GM19468 (cell line): ENCODE results near the gene CHTOP.

Experiments
- ATAC-seq: cut with Tn5 transposase; IDR thresholded peaks from one replicate; pipeline ENCODE4 v1.9.1; 2021; ENCODE audit warnings: mild to moderate bottlenecking, moderate library complexity, moderate number of reproducible peaks; ENCODE audit not compliant: unreplicated experiment; ENCODE audit errors: extremely low read depth

The CHTOP gene

DNA sequence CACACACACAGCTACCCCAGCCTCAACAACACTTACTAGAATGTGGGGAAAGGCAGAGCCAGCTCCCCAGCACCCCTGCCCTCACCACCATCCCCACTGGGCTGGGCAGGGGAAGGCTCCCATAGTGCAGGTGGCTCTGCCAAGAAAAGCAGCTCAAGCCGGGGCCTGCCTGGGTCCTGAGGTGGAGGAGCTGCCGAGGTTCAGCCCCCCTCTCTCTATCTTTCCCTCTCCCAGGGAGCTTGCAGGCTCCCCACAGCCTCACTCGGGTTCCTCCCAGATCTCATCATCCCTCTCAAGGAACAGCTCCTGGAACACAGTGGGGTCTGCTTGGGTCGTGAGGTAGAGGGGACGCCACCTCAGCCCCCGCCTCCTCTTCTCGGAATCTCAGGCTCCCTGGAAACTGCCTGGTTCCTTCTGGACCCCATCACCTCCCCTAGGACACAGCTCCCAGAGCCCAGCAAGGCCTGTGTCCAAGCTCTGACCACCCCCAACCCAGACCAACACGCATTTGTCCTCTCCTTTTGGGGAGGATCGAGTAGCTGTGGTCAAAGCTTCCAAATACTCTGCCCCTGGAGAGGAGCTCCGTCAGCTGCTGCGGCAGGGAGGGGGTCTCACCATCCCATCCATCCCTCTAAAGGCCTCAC, 21.6 kb upstream of the CHTOP start:
- ATAC-seq = no peak

DNA sequence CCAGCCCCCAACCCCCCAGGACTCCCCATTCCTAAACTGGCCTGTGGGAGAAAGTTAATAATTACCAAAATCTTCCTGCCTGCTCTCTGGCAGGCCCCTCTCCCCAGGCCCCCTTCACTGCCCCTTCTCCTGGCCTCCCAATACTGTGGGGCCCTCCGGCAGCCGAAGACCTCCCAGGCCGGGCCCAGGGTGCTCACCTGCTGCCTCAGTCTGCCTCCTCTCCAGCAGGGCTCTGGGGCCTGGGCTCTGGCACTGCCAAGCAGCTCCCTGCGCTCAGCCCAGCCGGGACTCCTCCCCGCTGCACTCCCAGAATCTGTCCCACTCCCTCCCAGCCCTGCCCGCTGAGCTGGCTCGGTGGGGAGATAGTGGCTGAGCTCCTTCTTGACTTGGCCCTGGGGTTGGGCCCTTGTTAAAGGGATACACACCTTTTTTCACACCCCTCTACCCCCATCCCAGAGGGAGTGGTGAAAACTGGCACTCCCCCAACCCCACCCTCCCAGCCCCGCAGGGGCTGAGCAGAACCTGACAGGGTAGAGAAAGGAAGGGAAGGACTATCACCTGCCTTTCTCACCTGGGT, 21.0 kb upstream of the CHTOP start, which contains the start of gene S100A16:
Gene S100A16 (minus strand): TSS at position 383 of the 577 bp plus-strand sequence. CDS start 4,986 bp downstream, outside the sequence.
- no peak for ATAC-seq

DNA sequence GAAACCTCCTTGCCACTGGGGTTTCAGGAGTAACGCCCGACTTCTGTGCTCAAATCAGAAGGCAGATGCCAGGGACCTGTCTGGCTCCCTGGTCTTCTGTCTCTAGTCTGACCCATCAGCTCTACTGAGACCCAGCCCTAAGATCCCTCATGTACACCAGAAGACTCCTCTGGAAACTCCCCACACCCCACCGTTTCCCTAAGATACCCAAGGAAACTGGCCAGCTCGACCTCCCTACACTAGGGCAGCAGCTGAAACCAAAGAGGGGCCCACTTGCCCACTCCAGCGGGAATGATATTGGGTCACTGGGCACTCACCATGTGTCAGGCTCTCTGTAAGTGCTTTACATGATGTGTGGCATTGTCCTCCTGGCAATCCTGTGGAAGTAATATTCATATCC, 20.5 kb upstream of the CHTOP start:
- no peak for ATAC-seq

DNA sequence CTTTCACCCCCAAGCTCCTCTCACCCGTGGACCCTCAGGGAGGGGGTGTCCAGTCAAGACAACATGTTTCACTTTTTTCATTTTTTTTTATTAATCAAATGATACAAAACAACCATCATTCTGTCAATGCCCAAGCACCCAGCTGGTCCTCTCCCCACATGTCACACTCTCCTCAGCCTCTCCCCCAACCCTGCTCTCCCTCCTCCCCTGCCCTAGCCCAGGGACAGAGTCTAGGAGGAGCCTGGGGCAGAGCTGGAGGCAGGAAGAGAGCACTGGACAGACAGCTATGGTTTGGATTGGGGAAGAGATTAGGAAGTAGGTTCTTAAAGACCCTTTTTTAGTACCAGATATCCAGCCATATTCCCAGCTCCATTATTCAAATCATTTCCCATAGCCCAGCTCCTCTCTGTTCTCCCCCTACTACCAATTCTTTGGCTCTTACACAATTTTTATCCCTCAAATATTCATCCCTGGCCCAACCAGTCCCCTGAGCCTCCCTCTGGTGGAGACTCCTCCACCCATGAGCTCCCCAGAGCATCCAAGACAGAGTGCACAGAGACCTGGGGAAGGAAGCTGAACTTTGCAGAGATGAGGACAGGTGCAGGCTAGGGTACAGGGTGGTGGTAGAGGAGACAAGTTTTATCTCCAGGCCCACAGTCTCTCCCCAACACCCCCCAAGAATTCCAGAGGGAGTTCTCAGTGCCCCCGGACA, 19.5 kb upstream of the CHTOP start:
- ATAC-seq = no peak

DNA sequence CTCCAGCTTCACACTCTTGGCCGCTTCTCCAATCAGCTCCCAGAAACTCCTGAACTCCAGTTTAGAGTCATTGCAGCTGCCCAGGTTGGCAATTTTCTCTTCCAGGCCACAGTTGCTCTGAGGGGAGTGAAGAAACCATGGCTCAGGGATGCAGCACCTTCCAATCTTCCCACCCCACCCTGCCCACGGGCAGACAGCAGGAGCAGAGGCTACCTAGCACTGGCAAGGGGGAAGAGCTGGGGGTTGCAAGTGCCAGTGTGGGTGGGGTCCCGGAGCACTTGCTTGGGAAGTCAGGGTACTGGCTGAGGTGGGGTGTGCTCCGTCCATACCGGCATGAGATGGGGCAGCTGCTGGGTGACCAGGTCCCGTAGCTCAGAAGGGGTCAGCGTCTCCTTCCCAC, 19.0 kb upstream of the CHTOP start:
- no peak for ATAC-seq

DNA sequence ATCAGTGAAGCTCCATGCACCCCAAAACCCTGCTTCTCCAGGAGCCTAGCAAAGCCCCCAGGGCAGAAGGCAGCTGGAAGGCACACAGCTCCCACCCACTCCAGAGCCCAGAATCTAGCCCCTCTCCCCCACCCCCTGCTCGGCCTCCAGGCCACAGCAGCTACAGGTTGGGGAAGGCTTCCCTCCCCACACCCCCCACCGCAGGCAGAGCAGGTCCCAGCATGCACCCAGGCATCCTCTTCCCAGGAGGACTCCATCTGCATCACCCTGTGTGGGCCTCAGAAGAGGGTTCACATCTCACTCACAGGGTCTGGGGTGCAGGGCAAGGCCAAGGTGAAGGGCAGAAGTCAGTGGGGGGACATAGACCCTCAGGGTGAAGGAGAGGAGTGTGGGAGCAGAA, 18.5 kb upstream of the CHTOP start:
- ATAC-seq = no peak

DNA sequence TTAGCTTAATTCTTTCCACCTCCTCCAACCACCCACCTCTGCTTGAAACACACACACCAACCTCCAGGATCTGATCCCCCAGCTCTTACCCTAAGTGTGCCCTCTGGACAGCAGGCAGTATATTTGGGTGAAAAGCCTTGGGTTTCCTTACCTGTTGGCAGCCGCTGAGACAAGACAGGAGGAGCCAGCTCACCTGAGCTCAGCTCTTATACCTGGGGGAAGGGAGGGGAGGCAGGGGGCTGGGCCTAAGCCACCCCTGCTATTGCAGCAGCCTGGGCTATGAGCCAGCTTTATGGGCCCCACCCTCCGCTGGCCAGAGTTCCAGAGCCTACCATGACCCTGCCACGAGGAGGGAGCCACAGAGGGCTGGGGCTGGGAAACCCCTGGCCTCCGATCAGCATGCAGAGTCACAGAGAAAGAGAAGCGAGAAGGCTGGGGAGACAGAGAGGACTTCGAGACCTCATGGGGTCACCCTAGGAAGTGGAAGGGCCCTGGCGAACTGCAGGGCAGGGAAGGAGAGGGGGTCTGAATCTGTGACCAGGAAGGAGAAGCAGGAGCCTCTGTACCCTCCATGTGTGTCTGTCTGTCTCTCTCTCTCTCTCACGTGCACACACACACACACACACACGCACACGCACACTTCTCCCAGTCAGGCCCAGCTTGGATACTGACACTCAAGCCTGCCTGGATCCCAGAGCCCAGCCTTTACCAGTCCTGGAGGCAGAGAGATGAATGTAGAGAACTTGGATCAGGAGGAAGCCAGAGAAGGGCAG, 17.5 kb upstream of the CHTOP start, which contains the start of gene S100A14:
Gene S100A14 (minus strand): TSS at position 182 of the 773 bp plus-strand sequence. CDS start 467 bp downstream, outside the sequence.
- ATAC-seq = no peak

DNA sequence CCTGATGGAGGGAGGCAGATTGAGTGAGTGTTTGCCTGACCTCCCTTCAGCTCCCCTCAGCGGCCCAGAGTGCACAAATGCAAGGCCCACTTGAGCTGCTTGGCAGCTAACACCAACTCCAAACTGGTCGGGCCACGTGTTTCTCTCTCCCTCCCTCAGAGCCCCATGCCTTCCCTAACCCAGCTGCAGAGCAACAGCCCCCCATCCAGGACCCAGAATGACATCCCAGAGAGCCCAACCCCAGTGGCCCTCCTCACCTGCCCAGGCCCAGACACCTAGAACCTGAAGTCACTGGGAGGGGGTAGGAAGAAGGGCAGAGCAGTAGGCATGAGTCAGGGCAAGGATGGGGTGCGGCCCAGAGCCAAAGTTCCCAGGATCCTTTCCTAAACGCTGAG, 17.0 kb upstream of the CHTOP start:
- ATAC-seq = no peak

DNA sequence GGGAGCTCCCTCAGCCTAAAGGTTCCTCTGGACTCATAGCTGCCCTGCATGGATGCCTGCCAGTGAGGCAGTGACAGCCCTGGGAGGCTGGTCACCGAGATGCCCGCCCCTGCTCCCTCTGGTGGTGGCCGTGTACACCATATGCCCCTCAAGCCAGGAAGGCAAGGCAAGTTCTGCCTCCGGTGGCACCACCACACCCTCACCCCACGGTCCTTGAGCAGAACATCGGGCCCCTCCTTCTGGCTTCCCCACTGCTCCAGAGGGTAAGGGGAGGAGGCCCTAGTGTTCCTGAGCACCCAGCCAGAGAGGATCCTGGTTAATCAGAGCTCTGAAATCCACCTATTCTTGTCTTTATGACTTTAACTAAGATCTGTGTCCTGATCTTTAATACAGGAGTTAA, 16.2 kb upstream of the CHTOP start:
- no peak for ATAC-seq

DNA sequence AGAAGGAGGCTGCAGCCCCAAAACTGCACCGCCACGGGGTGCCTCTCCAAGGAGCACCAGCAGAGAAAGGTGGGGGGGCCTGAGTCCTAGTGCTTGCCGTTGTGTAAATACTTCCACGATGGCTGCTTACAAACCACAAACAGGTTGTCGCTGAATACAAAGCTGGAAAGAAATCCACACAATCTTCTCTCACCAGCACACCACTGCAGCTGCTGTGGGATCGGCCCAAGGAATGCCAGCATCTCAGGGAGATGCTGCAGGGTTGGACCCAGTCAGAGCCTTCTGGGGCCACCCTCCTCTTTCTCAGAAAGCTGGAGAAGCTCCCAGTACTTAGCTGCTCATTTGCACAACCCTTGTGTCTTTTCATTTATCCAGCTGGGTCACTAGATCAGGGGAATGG, 14.7 kb upstream of the CHTOP start:
- ATAC-seq = no peak

DNA sequence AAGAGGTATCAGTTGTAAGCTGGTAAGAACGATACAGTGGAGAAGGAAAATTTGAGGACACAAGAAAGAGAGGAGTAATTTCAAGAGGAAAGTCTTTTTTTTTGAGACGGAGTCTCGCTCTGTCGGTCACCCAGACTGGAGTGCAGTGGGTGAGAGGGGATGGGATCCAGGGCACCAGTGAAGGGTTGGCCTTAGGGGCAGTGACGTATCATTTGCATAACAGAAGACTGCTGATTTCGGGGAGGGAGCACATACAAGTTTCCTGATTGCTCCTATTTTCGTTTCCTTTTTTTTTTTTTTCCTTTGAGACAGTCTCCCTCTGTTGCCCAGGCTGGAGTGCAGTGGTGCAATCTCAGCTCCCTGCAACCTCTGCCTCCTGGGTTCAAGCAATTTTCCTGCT, 10.8 kb upstream of the CHTOP start:
- ATAC-seq = no peak

DNA sequence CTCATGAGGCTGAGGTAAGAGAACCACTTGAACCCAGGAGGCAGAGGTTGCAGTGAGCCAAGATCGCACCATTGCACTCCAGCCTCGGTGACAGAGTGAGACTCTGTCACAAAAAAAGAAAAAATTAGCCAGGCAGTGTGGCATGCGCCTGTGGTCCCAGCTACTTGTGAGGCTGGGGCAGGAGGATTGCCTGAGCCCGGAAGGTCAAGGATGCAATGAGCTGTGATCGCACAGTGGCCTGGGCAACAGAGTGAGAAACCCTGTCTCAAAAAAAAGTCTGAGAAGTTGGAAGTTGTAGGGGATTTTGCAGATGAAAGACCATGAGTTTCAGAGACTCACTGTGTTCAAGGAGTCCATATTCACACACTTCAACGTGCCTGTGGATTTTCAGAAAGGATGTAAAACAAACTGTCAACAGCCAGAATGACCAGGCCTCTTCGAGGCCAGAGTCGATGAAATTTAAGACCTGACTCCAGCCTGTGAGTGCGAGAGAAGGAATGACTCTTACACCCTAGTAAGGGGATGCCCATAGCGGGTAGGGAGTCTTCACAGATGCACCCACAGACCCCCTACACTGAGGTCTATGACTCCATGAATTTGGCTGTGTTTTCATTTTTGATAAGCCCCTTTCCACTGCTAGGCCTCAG, 8.8 kb upstream of the CHTOP start:
- ATAC-seq = no peak

DNA sequence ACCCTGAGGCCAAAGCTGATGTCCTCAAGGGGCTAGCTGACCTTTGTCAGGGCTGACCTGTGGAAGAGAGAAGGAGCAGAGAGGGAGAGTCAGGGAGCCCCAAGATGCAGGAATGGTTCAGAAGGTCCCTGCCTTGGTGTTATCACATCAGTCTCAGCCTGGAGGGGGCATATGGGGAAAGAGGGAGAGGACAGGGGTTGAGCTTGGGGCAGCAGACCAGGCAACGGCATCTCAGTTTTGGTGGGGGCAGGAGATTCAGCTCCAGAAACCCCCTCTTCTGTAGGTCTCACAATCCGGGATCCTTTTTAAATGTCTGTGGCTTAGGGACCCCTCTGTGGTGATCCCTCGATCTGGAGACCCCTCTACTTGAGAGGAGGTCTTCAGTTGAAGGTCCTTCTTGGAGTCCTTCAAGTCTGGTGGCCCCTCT, 7.4 kb upstream of the CHTOP start:
- no peak for ATAC-seq

DNA sequence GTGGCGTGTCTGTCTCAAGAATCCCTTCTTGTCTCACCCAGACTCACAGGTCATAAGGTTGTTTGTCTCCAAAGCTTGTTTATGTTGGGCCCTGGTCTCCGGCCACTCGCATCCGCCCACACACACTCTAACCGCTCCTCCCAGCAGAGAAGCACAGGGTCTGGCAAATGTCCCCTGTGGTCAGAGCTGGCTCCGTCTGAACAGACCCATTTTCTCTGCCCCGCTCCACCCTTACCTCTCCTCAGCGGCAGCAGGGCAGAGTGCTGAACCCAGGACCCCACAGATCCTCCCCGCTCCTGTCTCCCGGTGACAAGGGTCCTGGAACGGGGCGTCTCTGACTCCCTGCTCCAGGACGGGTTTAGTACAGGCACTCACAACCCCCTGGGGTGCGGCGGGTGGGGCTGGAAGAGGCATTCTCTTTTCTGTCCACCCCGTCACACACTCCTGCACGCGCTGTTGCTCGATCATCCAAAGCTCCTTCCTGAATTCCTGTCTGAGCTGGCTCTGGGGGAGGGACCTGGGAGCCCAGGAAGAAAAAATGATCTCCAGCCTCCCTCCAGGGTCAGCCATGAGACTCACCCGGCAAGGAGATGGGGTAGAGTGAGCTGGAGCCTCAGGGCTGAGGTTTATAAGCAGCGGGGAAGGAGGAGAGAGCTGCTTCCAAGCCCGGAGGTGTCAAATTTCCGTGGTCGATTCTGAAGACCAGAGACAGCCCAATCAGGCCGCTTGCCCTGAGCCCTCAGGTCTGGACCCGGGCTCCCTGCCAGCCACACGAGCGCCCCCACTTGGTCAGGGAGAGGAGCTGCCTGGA, 6.8 kb upstream of the CHTOP start, which contains the start of gene S100A13:
Gene S100A13 (minus strand): TSS at position 602 of the 811 bp plus-strand sequence. CDS start 1,033 bp downstream, outside the sequence.
- ATAC-seq = no peak

DNA sequence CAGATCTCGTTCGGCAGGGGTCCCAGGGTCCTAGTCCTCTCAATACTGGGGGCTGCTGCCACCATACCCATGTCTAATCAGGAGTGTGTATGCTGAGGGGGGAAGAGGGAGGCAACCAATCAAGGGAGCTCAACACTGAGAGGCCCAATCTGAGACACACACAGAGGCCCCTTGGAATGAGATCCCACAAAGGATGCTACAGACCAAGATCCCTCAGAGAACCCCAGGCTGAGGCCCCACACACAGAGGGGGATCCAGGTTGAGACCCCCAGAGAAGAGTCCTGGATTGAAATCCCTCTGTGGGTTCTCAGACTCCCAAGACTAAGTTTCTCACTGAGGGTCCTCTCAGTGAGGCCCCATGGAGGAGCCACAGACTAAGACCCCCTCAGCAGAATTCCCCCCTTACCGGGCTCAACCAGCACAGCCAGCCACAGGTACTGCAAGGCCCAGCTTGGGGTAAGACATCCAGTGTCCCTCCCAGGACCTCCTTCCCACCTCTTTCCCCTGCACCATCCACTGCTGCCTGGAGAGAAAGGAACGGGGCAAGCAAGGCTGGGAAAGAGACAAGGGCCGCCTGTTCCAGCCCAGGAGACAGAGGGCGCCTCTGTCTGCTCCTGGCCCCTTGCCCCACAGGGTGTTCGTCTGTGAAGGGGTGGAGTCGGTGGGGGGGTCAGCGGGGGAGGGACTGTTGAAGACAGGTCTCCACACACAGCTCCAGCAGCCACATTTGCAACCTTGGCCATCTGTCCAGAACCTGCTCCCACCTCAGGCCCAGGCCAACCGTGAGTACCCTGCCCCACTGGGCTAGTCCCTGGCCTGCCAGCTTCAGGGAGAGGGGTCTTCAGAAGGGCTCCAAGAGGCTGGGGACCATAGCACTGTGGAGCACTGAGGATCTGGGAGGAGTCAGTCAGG, 5.9 kb upstream of the CHTOP start, which contains the start of gene S100A1:
Gene S100A1 (plus strand): TSS at position 720 of the 912 bp plus-strand sequence. CDS start 2,088 bp downstream, outside the sequence.
- ATAC-seq = no peak

DNA sequence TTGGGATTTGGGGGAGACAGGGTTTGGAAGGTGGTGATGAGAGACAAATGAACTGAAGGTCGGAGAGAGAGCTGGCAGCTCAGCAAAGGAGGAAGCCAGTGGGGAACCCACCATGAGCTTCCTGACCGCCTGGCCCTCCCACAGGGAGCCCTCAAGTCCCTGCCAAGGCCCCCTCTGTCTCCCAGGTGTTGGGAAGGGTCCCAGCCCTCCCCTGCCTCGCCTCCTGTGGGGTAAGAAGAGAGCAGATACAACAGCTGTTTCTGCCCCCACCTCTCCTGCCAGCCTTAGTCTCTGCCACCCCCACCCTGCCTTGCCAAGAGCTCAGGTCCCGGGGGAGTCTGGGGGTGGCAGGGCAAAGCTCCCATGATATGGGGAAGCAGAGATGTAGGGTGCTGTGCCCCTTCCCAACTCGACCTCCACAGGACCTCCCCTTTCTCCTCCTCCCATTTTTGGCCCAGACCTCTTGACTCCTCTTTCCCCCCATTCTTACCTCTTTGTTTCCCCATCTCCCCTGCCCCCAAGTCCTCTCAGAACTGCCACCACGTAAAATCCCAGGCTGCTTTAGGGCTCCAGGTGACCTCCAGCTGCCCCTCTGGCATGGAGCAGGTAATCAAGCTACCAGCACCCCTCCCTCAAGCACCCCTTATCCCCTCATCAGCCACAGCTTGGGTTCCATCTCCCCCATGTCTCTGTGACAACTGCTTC, 5.1 kb upstream of the CHTOP start:
- no peak for ATAC-seq

DNA sequence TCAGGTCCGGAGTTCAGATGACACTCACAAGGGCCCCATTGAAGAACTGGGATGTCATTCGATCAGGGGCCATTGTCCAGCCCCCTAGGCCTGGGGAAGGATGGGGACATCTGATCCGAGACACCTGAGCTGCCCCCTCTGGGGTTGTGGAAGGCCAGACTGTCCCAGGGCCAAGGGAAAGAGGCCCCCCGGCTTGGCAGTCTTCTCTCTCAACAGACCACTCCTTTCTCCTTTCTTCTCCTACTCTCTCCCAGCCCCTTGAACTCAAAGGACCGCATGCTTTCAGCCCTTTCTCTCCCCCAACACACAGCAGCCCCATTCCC, 4.6 kb upstream of the CHTOP start:
- no peak for ATAC-seq

DNA sequence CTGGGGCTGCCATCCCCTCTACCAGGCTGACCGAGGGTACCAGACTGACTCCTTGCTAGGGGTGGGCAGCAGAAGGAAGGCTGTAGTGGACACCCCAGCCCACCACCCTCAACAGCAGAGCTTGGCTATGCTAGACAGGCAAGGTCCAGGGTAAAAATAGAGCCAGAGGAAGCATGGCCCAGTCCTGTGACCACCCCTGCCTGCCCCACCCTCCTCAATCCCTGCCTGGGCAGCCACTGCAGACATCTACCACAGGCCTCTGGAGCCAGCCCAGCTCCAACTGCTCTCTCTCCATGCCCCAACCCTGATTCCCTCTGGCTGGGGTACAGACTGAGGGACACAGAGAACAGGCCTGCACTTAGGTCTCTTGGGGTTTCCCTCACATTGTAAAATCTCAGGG, 3.9 kb upstream of the CHTOP start:
- no peak for ATAC-seq
